Progenitor cell of endocrine pancreas (in vitro differentiated cells): ENCODE results near the gene MRPL4. TPM values are rescaled to one million over a fixed set of nuclear protein-coding genes. Genes with fewer than 3 reads are reported as not detected.

ENCODE experiments used
- DNase-seq: peaks from one replicate; pipeline ENCODE4 v3.0.0; 2021; ENCODE audit warnings: low spot score; ENCODE audit not compliant: unreplicated experiment
- H3K27ac Mint-ChIP-seq: 2 replicates; pipeline ENCODE4 v1.8.0; 2021; ENCODE audit warnings: mild to moderate bottlenecking, moderate library complexity, mixed read lengths
- H3K27me3 Mint-ChIP-seq: 2 replicates; pipeline ENCODE4 v1.8.0; 2021; ENCODE audit warnings: mixed read lengths
- H3K36me3 Mint-ChIP-seq: 2 replicates; pipeline ENCODE4 v1.8.0; 2022; ENCODE audit warnings: mixed read lengths; ENCODE audit not compliant: insufficient read depth
- H3K4me1 Mint-ChIP-seq: 2 replicates; pipeline ENCODE4 v1.8.0; 2021; ENCODE audit warnings: low read depth, mixed read lengths
- H3K4me3 Mint-ChIP-seq: 2 replicates; pipeline ENCODE4 v1.8.0; 2021; ENCODE audit warnings: low read depth, mild to moderate bottlenecking, moderate library complexity, mixed read lengths
- H3K9me3 Mint-ChIP-seq: 2 replicates; pipeline ENCODE4 v1.8.0; 2021; ENCODE audit warnings: low read depth, mixed read lengths
- CTCF ChIP-seq: fragments of 200-600 bp; sonication (generic); IDR thresholded peaks from one replicate; pipeline ENCODE4 v1.5.0; 2021; ENCODE audit warnings: antibody characterized with exemption, mild to moderate bottlenecking; ENCODE audit not compliant: unreplicated experiment
- microRNA-seq: library from miRNA; unstranded; fragments of <30 nt; microRNA quantifications from one replicate; pipeline ENCODE4 v1.1.0, GENCODE V29; 2020; ENCODE audit warnings: borderline number of aligned reads; ENCODE audit not compliant: unreplicated experiment
- total RNA-seq: library from RNA; stranded (reverse); gene quantifications from 2 replicates; pipeline ENCODE4 v1.2.1, GENCODE V29; 2021

The MRPL4 gene
- total RNA-seq, 1 donor from 2014 or later: 51.7 TPM

GRCh38 chr19:10305139-10305806 lies 53.3 kb downstream of the MRPL4 start:
- DNase-seq: no peak
- H3K27ac Mint-ChIP-seq: no peak overlapping the region
- H3K4me3 Mint-ChIP-seq: no peak overlapping the region
- H3K27me3 Mint-ChIP-seq: peaks cover 13% of the 10 kb centered on the region
- TF ChIP-seq CTCF: no peak
- no peaks in the 10 kb centered on the region for H3K9me3 Mint-ChIP-seq
- no peaks in the 10 kb centered on the region for H3K4me1 Mint-ChIP-seq
- H3K36me3 Mint-ChIP-seq: peaks cover 5% of the 10 kb centered on the region

DNA sequence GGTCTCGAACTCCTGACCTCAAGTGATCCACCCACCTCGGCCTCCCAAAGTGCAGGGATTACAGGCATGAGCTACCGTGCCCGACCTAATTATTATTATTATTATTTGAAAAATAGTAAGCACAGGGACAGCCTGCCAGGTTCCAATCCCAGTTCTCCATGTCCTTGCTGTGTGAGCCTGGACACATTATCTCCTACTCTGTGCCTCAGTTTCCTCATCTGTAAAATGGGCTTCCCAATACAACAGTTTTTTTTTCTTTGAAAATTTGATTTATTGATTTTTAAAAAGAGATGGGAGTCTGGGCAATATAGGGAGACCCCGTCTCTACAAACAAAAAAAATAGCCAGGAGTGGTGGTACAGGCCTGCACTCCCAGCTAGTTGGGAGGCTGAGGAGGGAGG lies 54.3 kb downstream of the MRPL4 start:
- DNase-seq: no peak
- H3K27ac Mint-ChIP-seq: no peak overlapping the region
- no peak overlapping the region for H3K4me3 Mint-ChIP-seq
- TF ChIP-seq CTCF: no peak
- peaks cover 10% of the 10 kb centered on the region for H3K27me3 Mint-ChIP-seq
- H3K9me3 Mint-ChIP-seq: no peaks in the 10 kb centered on the region
- H3K36me3 Mint-ChIP-seq: peaks cover 5% of the 10 kb centered on the region
- H3K4me1 Mint-ChIP-seq: no peaks in the 10 kb centered on the region

- H3K9me3 Mint-ChIP-seq: no peaks in the 10 kb centered on the region
- no peak for DNase-seq
Observed at GRCh38 chr19:10309423-10309822, 57.4 kb downstream of the MRPL4 start, which contains the start of gene ZGLP1. TSS of gene ZGLP1 (minus strand) at chr19:10309815.

More at GRCh38 chr19:10309423-10309822, 57.4 kb downstream of the MRPL4 start, which contains the start of gene ZGLP1:
- Mint-ChIP-seq H3K4me3 (no peak within 1 kb of the TSS), H3K27ac (no peak within 1 kb of the TSS), H3K4me1 (peaks cover 2% of the 10 kb centered on the region), H3K36me3 (peaks cover 5% of the 10 kb centered on the region), H3K27me3 (no peaks in the 10 kb centered on the region)
- TF ChIP-seq CTCF: no peak

Small RNA genes lying within 50 kb of the gene (microRNA-seq; reads per million reads assigned to microRNA genes)
- gene MIR4322: not detected

Other genes starting within 250 kb of the MRPL4 start
- gene COL5A3, start 241.7 kb upstream of the MRPL4 start, total RNA-seq: 0.05 TPM in 1 of 2 replicates, not detected in the other
- not detected in 2 replicates for gene RDH8, start 238.7 kb upstream of the MRPL4 start, total RNA-seq
- gene SHFL, start 165.9 kb upstream of the MRPL4 start, total RNA-seq: 2.2 and 3.0 TPM in 2 replicates
- gene ANGPTL6, start 149.5 kb upstream of the MRPL4 start, total RNA-seq: not detected in 2 replicates
- gene PPAN, start 145.9 kb upstream of the MRPL4 start, total RNA-seq: 51.5 and 54.8 TPM in 2 replicates
- gene P2RY11, start 140.5 kb upstream of the MRPL4 start, total RNA-seq: 20.5 and 23.7 TPM in 2 replicates
- 216 and 220 TPM in 2 replicates for gene EIF3G, start 132.3 kb upstream of the MRPL4 start, total RNA-seq
- 150 TPM in 2 replicates for gene DNMT1, start 57.3 kb upstream of the MRPL4 start, total RNA-seq
- 17.9 and 19.2 TPM in 2 replicates for gene S1PR2, start 20.9 kb upstream of the MRPL4 start, total RNA-seq
- 0.17 and 0.20 TPM in 2 replicates for gene ICAM1, start 18.9 kb downstream of the MRPL4 start, total RNA-seq
- gene ICAM4, start 34.7 kb downstream of the MRPL4 start, total RNA-seq: not detected in 2 replicates
- gene ICAM5, start 37.7 kb downstream of the MRPL4 start, total RNA-seq: not detected in 2 replicates
- gene ZGLP1, start 57.6 kb downstream of the MRPL4 start, total RNA-seq: 20.0 and 26.8 TPM in 2 replicates
- 23.2 and 24.7 TPM in 2 replicates for gene FDX2, start 63.8 kb downstream of the MRPL4 start, total RNA-seq
- 50.5 and 53.4 TPM in 2 replicates for gene RAVER1, start 81.3 kb downstream of the MRPL4 start, total RNA-seq
- 5.1 and 6.3 TPM in 2 replicates for gene ICAM3, start 87.4 kb downstream of the MRPL4 start, total RNA-seq
- 147 and 148 TPM in 2 replicates for gene TYK2, start 128.4 kb downstream of the MRPL4 start, total RNA-seq
- 148 and 149 TPM in 2 replicates for gene CDC37, start 151.3 kb downstream of the MRPL4 start, total RNA-seq
- 0.72 and 0.87 TPM in 2 replicates for gene PDE4A, start 168.3 kb downstream of the MRPL4 start, total RNA-seq